Calu3 (cell line): ENCODE measurements around the gene NR1H4. TPM values are rescaled to one million over a fixed set of nuclear protein-coding genes. Genes with fewer than 3 reads are reported as not detected.
A peak's percentile ranks its signal among the peaks of the same experiment; 100 is the strongest.
"Not testable (repeated sequence)": the region's sequence is repeated elsewhere in the genome, so short reads cannot be mapped to it uniquely, and the experiment has no call there.

Experiments used
- Bru-seq: library from RNA; stranded (reverse); fragments of 400-500 nt; gene quantifications from one replicate; lab custom pipeline; 2021; lab: Mats Ljungman, UMichigan
- BruChase-seq, 2 experiments: library from RNA; stranded (reverse); fragments of 400-500 nt; gene quantifications; one replicate each; lab custom pipeline; 2021; lab: Mats Ljungman, UMichigan
- BruUV-seq: library from RNA; stranded (reverse); fragments of 400-500 nt; replicated peaks from 2 replicates; lab custom pipeline; 2021; lab: Mats Ljungman, UMichigan
- CTCF ChIA-PET: fragments of 300-600 bp; sonication (Branson Sonifier 250); formaldehyde crosslinking; loops from one replicate; lab custom pipeline; 2022; ENCODE audit warnings: antibody characterized with exemption; lab: Charles Lee
- DNase-seq: peaks from one replicate; pipeline ENCODE4 v3.0.0; 2022
- H3K27ac Mint-ChIP-seq: one replicate; pipeline ENCODE4 v1.8.0; 2022; ENCODE audit warnings: mixed read lengths; ENCODE audit not compliant: unreplicated experiment
- H3K27me3 Mint-ChIP-seq: one replicate; pipeline ENCODE4 v1.8.0; 2022; ENCODE audit warnings: mixed read lengths; ENCODE audit not compliant: unreplicated experiment
- H3K36me3 Mint-ChIP-seq: one replicate; pipeline ENCODE4 v1.8.0; 2022; ENCODE audit warnings: mild to moderate bottlenecking, moderate library complexity, mixed read lengths; ENCODE audit not compliant: insufficient read depth, unreplicated experiment
- H3K4me1 Mint-ChIP-seq: one replicate; pipeline ENCODE4 v1.8.0; 2022; ENCODE audit warnings: mild to moderate bottlenecking, low read depth, mixed read lengths; ENCODE audit not compliant: unreplicated experiment
- H3K4me3 Mint-ChIP-seq: one replicate; pipeline ENCODE4 v1.8.0; 2022; ENCODE audit warnings: mild to moderate bottlenecking, low read depth, moderate library complexity, mixed read lengths; ENCODE audit not compliant: unreplicated experiment
- H3K9me3 Mint-ChIP-seq: one replicate; pipeline ENCODE4 v1.8.0; 2022; ENCODE audit warnings: low read depth, mixed read lengths; ENCODE audit not compliant: unreplicated experiment
- intact Hi-C: fragments of 100-400 bp; cut with micrococcal nuclease; formaldehyde crosslinking; loops from one replicate; pipeline ENCODE4 v1.10.0; 2022; ENCODE audit not compliant: unreplicated experiment
- long read RNA-seq: library from polyadenylated mRNA; stranded (forward); transcript quantifications from one replicate; pipeline ENCODE4 v2.0.0, GENCODE V29; 2022
- total RNA-seq: library from RNA; stranded (reverse); gene quantifications from 2 replicates; pipeline ENCODE4 v1.2.3, GENCODE V29; 2022
- TF ChIP-seq, protein P1 (sequence below): fragments of 200-600 bp; IDR thresholded peaks from one replicate; pipeline ENCODE4 v1.8.0; 2022; ENCODE audit warnings: antibody characterized with exemption; ENCODE audit not compliant: unreplicated experiment

Gene NR1H4
- 5.2 and 9.6 TPM in 2 replicates for total RNA-seq
- Bru-seq, nascent RNA = percentile 60 among the genes with signal in this experiment
- BruChase-seq, experiment 1, labeled RNA remaining after a 6-hour chase = percentile 37 among the genes with signal in this experiment
- percentile 37 among the genes with signal in this experiment for BruChase-seq, experiment 2, labeled RNA remaining after a 2-hour chase
- long read RNA-seq, partial matches to known transcripts = 1 of 9 reads
- long read RNA-seq, other reads (novel, unspliced or antisense) = 0 of 9 reads

DNA sequence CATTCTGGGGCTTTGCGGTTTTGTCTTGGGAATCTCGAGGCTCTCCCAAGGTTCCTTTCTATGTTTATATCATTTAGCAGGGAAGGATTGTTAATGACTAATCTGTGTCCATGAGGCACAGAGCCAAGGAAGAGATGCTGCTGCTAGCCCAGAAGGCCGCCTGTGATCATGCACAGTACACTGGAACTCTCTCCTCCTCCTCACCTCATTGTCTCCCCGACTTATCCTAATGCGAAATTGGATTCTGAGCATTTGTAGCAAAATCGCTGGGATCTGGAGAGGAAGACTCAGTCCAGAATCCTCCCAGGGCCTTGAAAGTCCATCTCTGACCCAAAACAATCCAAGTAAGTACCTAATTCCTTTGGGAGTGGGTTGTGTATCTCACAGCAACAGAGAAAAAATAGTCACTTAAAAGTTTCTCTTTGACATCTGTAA lies at the start of gene NR1H4:
TSS of gene NR1H4 (plus strand) at position 151 of the 435 bp plus-strand sequence. CDS start 19,458 bp downstream, outside the sequence.
- CTCF ChIA-PET = no interaction called here
- TF ChIP-seq, protein P1, sequence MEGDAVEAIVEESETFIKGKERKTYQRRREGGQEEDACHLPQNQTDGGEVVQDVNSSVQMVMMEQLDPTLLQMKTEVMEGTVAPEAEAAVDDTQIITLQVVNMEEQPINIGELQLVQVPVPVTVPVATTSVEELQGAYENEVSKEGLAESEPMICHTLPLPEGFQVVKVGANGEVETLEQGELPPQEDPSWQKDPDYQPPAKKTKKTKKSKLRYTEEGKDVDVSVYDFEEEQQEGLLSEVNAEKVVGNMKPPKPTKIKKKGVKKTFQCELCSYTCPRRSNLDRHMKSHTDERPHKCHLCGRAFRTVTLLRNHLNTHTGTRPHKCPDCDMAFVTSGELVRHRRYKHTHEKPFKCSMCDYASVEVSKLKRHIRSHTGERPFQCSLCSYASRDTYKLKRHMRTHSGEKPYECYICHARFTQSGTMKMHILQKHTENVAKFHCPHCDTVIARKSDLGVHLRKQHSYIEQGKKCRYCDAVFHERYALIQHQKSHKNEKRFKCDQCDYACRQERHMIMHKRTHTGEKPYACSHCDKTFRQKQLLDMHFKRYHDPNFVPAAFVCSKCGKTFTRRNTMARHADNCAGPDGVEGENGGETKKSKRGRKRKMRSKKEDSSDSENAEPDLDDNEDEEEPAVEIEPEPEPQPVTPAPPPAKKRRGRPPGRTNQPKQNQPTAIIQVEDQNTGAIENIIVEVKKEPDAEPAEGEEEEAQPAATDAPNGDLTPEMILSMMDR = no peak
- peaks cover 31% of the 10 kb centered on the region for H3K4me1 Mint-ChIP-seq
- DNase-seq = no peak
- intact Hi-C loops = no loop called here
- no peak within 1 kb of the TSS for H3K27ac Mint-ChIP-seq
- H3K27me3 Mint-ChIP-seq = no peaks in the 10 kb centered on the region
- no TSS peak for BruUV-seq
- no peak within 1 kb of the TSS for H3K4me3 Mint-ChIP-seq
- no peaks in the 10 kb centered on the region for H3K9me3 Mint-ChIP-seq
- H3K36me3 Mint-ChIP-seq = no peaks in the 10 kb centered on the region

DNA sequence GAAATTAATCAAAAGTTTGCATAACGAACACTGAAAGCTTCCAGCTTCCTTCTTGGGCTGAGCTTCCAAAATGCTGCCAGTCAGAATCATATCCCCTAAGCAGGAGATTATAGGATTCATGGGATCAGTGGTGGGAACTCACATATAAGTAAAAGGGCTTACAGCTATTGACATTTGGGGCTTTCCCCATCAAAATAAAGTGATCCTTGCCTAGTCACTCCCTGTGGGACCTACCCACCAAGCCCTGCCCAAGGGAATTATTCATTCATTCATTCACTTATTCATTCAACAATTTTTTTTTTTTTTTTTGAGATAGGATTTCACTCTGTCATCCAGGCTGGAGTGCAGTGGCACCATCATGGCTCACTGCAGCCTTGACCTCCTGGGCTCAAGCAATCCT lies 47.5 kb upstream of the NR1H4 start:
- peaks cover 11% of the 10 kb centered on the region for H3K9me3 Mint-ChIP-seq
- TF ChIP-seq, protein P1 = no peak
- CTCF ChIA-PET = interaction anchor here (0.6 to 1.3 kb wide), 3 partner anchors 32 to 374 kb away, joined by 3 to 6 read pairs (median 4); no protein-coding TSS in a partner anchor
- no peaks in the 10 kb centered on the region for H3K36me3 Mint-ChIP-seq
- H3K27ac Mint-ChIP-seq = no peak overlapping the region
- H3K4me3 Mint-ChIP-seq = no peak overlapping the region
- intact Hi-C loops = no loop called here
- H3K4me1 Mint-ChIP-seq = peaks cover 12% of the 10 kb centered on the region
- no peak for DNase-seq
- H3K27me3 Mint-ChIP-seq = no peaks in the 10 kb centered on the region
- BruUV-seq = no TSS peak

GRCh38 chr12:100427078-100427477 lies 46.6 kb upstream of the NR1H4 start:
- TF ChIP-seq, protein P1 = no peak
- BruUV-seq = no TSS peak
- CTCF ChIA-PET = no interaction called here
- peak; percentile 7 for DNase-seq
- H3K36me3 Mint-ChIP-seq = no peaks in the 10 kb centered on the region
- peaks cover 11% of the 10 kb centered on the region for H3K9me3 Mint-ChIP-seq
- H3K27me3 Mint-ChIP-seq = no peaks in the 10 kb centered on the region
- H3K4me1 Mint-ChIP-seq = peaks cover 12% of the 10 kb centered on the region
- H3K4me3 Mint-ChIP-seq = no peak overlapping the region
- intact Hi-C loops = no loop called here
- no peak overlapping the region for H3K27ac Mint-ChIP-seq

DNA sequence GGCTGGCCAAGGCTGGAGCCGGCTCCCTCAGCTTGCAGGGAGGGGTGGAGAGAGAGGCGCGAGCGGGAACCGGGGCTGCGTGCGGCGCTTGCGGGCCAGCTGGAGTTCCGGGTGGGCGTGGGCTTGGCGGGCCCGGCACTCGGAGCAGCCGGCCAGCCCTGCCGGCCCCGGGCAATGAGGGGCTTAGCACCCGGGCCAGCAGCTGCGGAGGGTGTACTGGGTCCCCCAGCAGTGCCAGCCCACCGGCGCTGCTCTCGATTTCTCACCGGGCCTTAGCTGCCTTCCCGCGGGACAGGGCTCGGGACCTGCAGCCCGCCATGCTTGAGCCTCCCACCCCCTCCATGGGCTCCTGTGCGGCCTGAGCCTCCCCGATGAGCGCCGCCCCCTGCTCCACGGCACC lies 43.4 kb upstream of the NR1H4 start:
- H3K4me3 Mint-ChIP-seq, H3K9me3 Mint-ChIP-seq, H3K27me3 Mint-ChIP-seq, CTCF ChIA-PET, H3K27ac Mint-ChIP-seq, H3K36me3 Mint-ChIP-seq, intact Hi-C loops, BruUV-seq, DNase-seq: not testable (repeated sequence)
- H3K4me1 Mint-ChIP-seq = peaks cover 12% of the 10 kb centered on the region

DNA sequence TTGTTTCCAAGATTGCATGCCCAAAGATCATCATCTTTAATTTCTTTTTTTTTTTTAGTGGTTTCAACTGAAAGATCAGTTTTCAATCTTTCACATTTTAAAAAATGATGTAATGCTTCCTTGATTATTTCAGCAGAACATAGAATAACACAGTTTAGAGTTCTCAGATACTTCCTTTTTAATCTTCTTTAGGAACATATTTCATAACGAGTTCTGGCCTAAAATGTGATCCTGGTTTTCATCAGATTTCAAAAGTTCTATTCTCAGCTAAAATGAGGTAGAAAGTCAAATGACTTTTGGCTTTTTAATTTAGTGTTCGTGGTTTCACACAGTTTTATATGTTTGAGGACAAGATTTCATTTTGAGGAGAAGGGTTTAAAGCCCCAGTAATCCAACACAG lies 40.0 kb upstream of the NR1H4 start:
- DNase-seq = no peak
- peaks cover 9% of the 10 kb centered on the region for H3K4me1 Mint-ChIP-seq
- intact Hi-C loops = no loop called here
- no peak overlapping the region for H3K27ac Mint-ChIP-seq
- BruUV-seq = no TSS peak
- no peak overlapping the region for H3K4me3 Mint-ChIP-seq
- H3K36me3 Mint-ChIP-seq = no peaks in the 10 kb centered on the region
- H3K9me3 Mint-ChIP-seq = no peaks in the 10 kb centered on the region
- H3K27me3 Mint-ChIP-seq = no peaks in the 10 kb centered on the region
- TF ChIP-seq, protein P1 = no peak
- CTCF ChIA-PET = interaction anchor here (1.2 kb wide), 1 partner anchor 24 kb away, joined by 3 read pairs; no protein-coding TSS in a partner anchor
